Stimulated activated naive CD4-positive, alpha-beta T cell (primary cell): ENCODE results near the gene ALPG.
"Not testable (repeated sequence)": the region's sequence is repeated elsewhere in the genome, so short reads cannot be mapped to it uniquely, and the experiment has no call there.

Experiments used
- DNase-seq, 6 experiments: peaks; one replicate each; lab custom pipeline; 2025; lab: John Stamatoyannopoulos, UW

The ALPG gene

GRCh38 chr2:232396683-232397082 is 10.0 kb upstream of the ALPG start:
- no peak for DNase-seq

- no peak for DNase-seq
These were observed 8.2 kb upstream of the ALPG start for GRCh38 chr2:232398293-232399034.

- DNase-seq = no peak
These were observed 6.2 kb upstream of the ALPG start for GRCh38 chr2:232400256-232401015.

- no peak for DNase-seq
These were observed 4.1 kb upstream of the ALPG start for GRCh38 chr2:232402518-232402917.

GRCh38 chr2:232405943-232406510 is 617 bp upstream of the ALPG start:
- DNase-seq = no peak

GRCh38 chr2:232407428-232408150 is 945 bp downstream of the ALPG start:
- DNase-seq = not testable (repeated sequence)

GRCh38 chr2:232408269-232408668 is 1.6 kb downstream of the ALPG start:
- not testable (repeated sequence) for DNase-seq

- DNase-seq = not testable (repeated sequence)
These were observed 3.0 kb downstream of the ALPG start for GRCh38 chr2:232409617-232410016.

- no peak for DNase-seq
These were observed 3.7 kb downstream of the ALPG start for GRCh38 chr2:232410238-232410900.

GRCh38 chr2:232411901-232412629 is 5.4 kb downstream of the ALPG start:
- no peak for DNase-seq

GRCh38 chr2:232412986-232413385 is 6.3 kb downstream of the ALPG start:
- DNase-seq = no peak

GRCh38 chr2:232415138-232415690 is 8.6 kb downstream of the ALPG start:
- no peak for DNase-seq

GRCh38 chr2:232415736-232416520 is 9.3 kb downstream of the ALPG start:
- no peak for DNase-seq

GRCh38 chr2:232416521-232417470 is 10.2 kb downstream of the ALPG start:
- DNase-seq = no peak

GRCh38 chr2:232417489-232417888 is 10.8 kb downstream of the ALPG start:
- no peak for DNase-seq

GRCh38 chr2:232418056-232418455 is 11.4 kb downstream of the ALPG start:
- no peak for DNase-seq

- no peak for DNase-seq
These were observed 12.0 kb downstream of the ALPG start for GRCh38 chr2:232418466-232419244.
